Loucy (cell line): ENCODE data around the gene SLC16A5.

Experiments used
- H2AFZ ChIP-seq: fragments of 200-600 bp; sonication (generic); 2 replicates; pipeline ENCODE4 v1.6.0; 2016; ENCODE audit warnings: antibody characterized with exemption, mild to moderate bottlenecking, low read length, moderate library complexity
- H3F3A ChIP-seq: fragments of 200-600 bp; 2 replicates; pipeline ENCODE4 v1.6.0; 2016; ENCODE audit warnings: antibody characterized with exemption, low read depth, mild to moderate bottlenecking
- H3K27me3 ChIP-seq: fragments of 200-600 bp; sonication (generic); 2 replicates; pipeline ENCODE4 v1.6.1; 2014; ENCODE audit warnings: low read length, mild to moderate bottlenecking; ENCODE audit not compliant: insufficient read depth, poor library complexity, severe bottlenecking
- H3K36me3 ChIP-seq: fragments of 200-600 bp; sonication (generic); 2 replicates; pipeline ENCODE4 v1.6.1; 2016; ENCODE audit warnings: low read length; ENCODE audit not compliant: insufficient read depth
- H3K4me1 ChIP-seq: fragments of 200-600 bp; sonication (generic); 2 replicates; pipeline ENCODE4 v1.5.1; 2014; ENCODE audit warnings: low read length, mild to moderate bottlenecking; ENCODE audit not compliant: insufficient read depth, poor library complexity, severe bottlenecking
- H3K4me2 ChIP-seq: fragments of 200-600 bp; sonication (generic); 2 replicates; pipeline ENCODE4 v1.6.0; 2014; ENCODE audit warnings: antibody characterized with exemption, low read length, low read depth, mild to moderate bottlenecking; ENCODE audit not compliant: poor library complexity, severe bottlenecking
- H3K4me3 ChIP-seq: fragments of 200-600 bp; sonication (generic); 2 replicates; pipeline ENCODE4 v1.5.1; 2014; ENCODE audit warnings: low read length, mild to moderate bottlenecking, mixed read lengths; ENCODE audit not compliant: poor library complexity, severe bottlenecking
- H3K79me2 ChIP-seq: fragments of 200-600 bp; sonication (generic); 2 replicates; pipeline ENCODE4 v1.6.1; 2014; ENCODE audit warnings: low read length; ENCODE audit not compliant: insufficient read depth
- H3K9ac ChIP-seq: fragments of 200-600 bp; sonication (generic); 2 replicates; pipeline ENCODE4 v1.6.0; 2014; ENCODE audit warnings: mild to moderate bottlenecking, low read depth, low read length, moderate library complexity; ENCODE audit not compliant: poor library complexity, severe bottlenecking
- H3K9me2 ChIP-seq: fragments of 200-600 bp; sonication (generic); replicated peaks from 2 replicates; pipeline ENCODE4 v1.6.1; 2016; ENCODE audit warnings: low read depth, low read length, mixed read lengths
- H3K9me3 ChIP-seq: fragments of 200-600 bp; sonication (generic); 2 replicates; pipeline ENCODE4 v1.6.1; 2014; ENCODE audit warnings: mild to moderate bottlenecking, antibody characterized with exemption, low read length, low read depth; ENCODE audit not compliant: insufficient read depth
- H4K20me1 ChIP-seq: fragments of 200-600 bp; sonication (generic); 2 replicates; pipeline ENCODE4 v1.6.0; 2014; ENCODE audit warnings: antibody characterized with exemption, low read length, mild to moderate bottlenecking; ENCODE audit not compliant: insufficient read depth, poor library complexity, severe bottlenecking
- CTCF ChIP-seq: fragments of 200-600 bp; sonication (generic); conservative IDR thresholded peaks from 2 replicates; pipeline ENCODE4 v1.5.1; 2014; ENCODE audit warnings: mild to moderate bottlenecking, antibody characterized with exemption, low read length
- EZH2phosphoT487 ChIP-seq: fragments of 200-600 bp; IDR thresholded peaks from 2 replicates; pipeline ENCODE4 v1.6.1; 2018; ENCODE audit warnings: antibody characterized with exemption, mild to moderate bottlenecking, moderate library complexity, borderline replicate concordance

Gene SLC16A5

GRCh38 chr17:75063201-75063600 lies 24.6 kb upstream of the SLC16A5 start:
- Histone ChIP-seq H3K9me2 (no peaks in the 10 kb centered on the region), H3K36me3 (peaks cover 50% of the 10 kb centered on the region; the same call in 1 of the 2 replicates)

GRCh38 chr17:75063626-75064025 lies 24.1 kb upstream of the SLC16A5 start:
- TF ChIP-seq EZH2phosphoT487 (no peak), CTCF (no peak)
- H3K4me2 ChIP-seq, result no peak overlapping the region
- no peaks in the 10 kb centered on the region for H3K9me3 ChIP-seq
- no peaks in the 10 kb centered on the region for H3K9me2 ChIP-seq
- no peaks in the 10 kb centered on the region for H3K79me2 ChIP-seq
- no peak overlapping the region for H2AFZ ChIP-seq
- no peak overlapping the region for H3K9ac ChIP-seq
- no peaks in the 10 kb centered on the region for H4K20me1 ChIP-seq
- no peaks in the 10 kb centered on the region for H3F3A ChIP-seq
- no peak overlapping the region for H3K4me3 ChIP-seq
- peaks cover 50% of the 10 kb centered on the region; the same call in 1 of the 2 replicates for H3K36me3 ChIP-seq
- H3K4me1 ChIP-seq, result peaks cover 9% of the 10 kb centered on the region
- H3K27me3 ChIP-seq, result no peaks in the 10 kb centered on the region

More at GRCh38 chr17:75063201-75063600, 24.6 kb upstream of the SLC16A5 start:
- H2AFZ ChIP-seq, result no peak overlapping the region
- H3F3A ChIP-seq, result no peaks in the 10 kb centered on the region
- H3K9me3 ChIP-seq, result no peaks in the 10 kb centered on the region
- no peaks in the 10 kb centered on the region for H4K20me1 ChIP-seq
- H3K4me1 ChIP-seq, result peaks cover 9% of the 10 kb centered on the region
- H3K9ac ChIP-seq, result no peak overlapping the region
- TF ChIP-seq EZH2phosphoT487 (no peak), CTCF (no peak)
- H3K27me3 ChIP-seq, result no peaks in the 10 kb centered on the region
- H3K4me2 ChIP-seq, result no peak overlapping the region
- H3K4me3 ChIP-seq, result no peak overlapping the region
- H3K79me2 ChIP-seq, result no peaks in the 10 kb centered on the region

GRCh38 chr17:75064040-75064439 lies 23.7 kb upstream of the SLC16A5 start:
- H4K20me1 ChIP-seq, result no peaks in the 10 kb centered on the region
- no peak for TF ChIP-seq CTCF
- no peak for TF ChIP-seq EZH2phosphoT487
- no peaks in the 10 kb centered on the region for H3K9me3 ChIP-seq
- H3K4me2 ChIP-seq, result no peak overlapping the region
- H3K9ac ChIP-seq, result no peak overlapping the region
- no peaks in the 10 kb centered on the region for H3K27me3 ChIP-seq
- no peak overlapping the region for H3K4me3 ChIP-seq
- H3K36me3 ChIP-seq, result peaks cover 50% of the 10 kb centered on the region; the same call in 1 of the 2 replicates
- H3K9me2 ChIP-seq, result no peaks in the 10 kb centered on the region
- no peaks in the 10 kb centered on the region for H3F3A ChIP-seq
- H3K4me1 ChIP-seq, result peaks cover 9% of the 10 kb centered on the region
- no peak overlapping the region for H2AFZ ChIP-seq
- no peaks in the 10 kb centered on the region for H3K79me2 ChIP-seq
